RWPE2 (cell line): ENCODE measurements around the gene GLB1L.
"Not testable (repeated sequence)": the region's sequence is repeated elsewhere in the genome, so short reads cannot be mapped to it uniquely, and the experiment has no call there.

Experiments used
- ATAC-seq: fragments of 200-7000 bp; cut with Tn5 transposase; 3 replicates; pipeline ENCODE4 v1.9.1; 2021; ENCODE audit warnings: low read depth
- DNase-seq: peaks from one replicate; pipeline ENCODE4 v3.0.0-alpha.2; 2020; ENCODE audit warnings: low spot score
- H3K27ac ChIP-seq: fragments of 450-650 bp; 2 replicates; pipeline ENCODE4 v1.5.1; 2017; ENCODE audit warnings: mild to moderate bottlenecking; ENCODE audit not compliant: poor library complexity, severe bottlenecking
- H3K27me3 ChIP-seq: fragments of 250-450 bp; sonication (Bioruptor Pico); 2 replicates; pipeline ENCODE4 v1.5.1; 2021; ENCODE audit warnings: mild to moderate bottlenecking, moderate library complexity; ENCODE audit not compliant: insufficient read depth, poor library complexity, severe bottlenecking
- H3K36me3 ChIP-seq: fragments of 250-450 bp; sonication (Bioruptor Pico); 2 replicates; pipeline ENCODE4 v1.5.1; 2020; ENCODE audit warnings: low read depth, mild to moderate bottlenecking, moderate library complexity
- H3K4me1 ChIP-seq: fragments of 250-450 bp; sonication (Bioruptor Pico); 2 replicates; pipeline ENCODE4 v1.5.1; 2021; ENCODE audit warnings: mild to moderate bottlenecking, moderate library complexity; ENCODE audit not compliant: insufficient read depth, poor library complexity, severe bottlenecking
- H3K4me3 ChIP-seq: fragments of 250-450 bp; sonication (Bioruptor Pico); 2 replicates; pipeline ENCODE4 v1.5.1; 2021; ENCODE audit warnings: mild to moderate bottlenecking, moderate library complexity; ENCODE audit not compliant: severe bottlenecking
- H3K9me3 ChIP-seq: fragments of 250-450 bp; sonication (Bioruptor Pico); 2 replicates; pipeline ENCODE4 v1.5.1; 2021; ENCODE audit warnings: mild to moderate bottlenecking, moderate library complexity; ENCODE audit not compliant: severe bottlenecking
- CTCF ChIP-seq: fragments of 450-650 bp; IDR thresholded peaks from one replicate; pipeline ENCODE4 v1.5.1; 2017; ENCODE audit warnings: mild to moderate bottlenecking, moderate library complexity; ENCODE audit not compliant: poor library complexity, severe bottlenecking

The GLB1L gene

GRCh38 chr2:219289195-219289536 is 43.9 kb upstream of the GLB1L start:
- Histone ChIP-seq H3K27me3 (no peaks in the 10 kb centered on the region), H3K36me3 (peaks cover 13% of the 10 kb centered on the region), H3K9me3 (no peaks in the 10 kb centered on the region), H3K4me3 (no peak overlapping the region), H3K27ac (peak overlapping the region; percentile 79), H3K4me1 (peaks cover 27% of the 10 kb centered on the region)
- no peak for TF ChIP-seq CTCF
- DNase-seq: no peak
- ATAC-seq: no peak

- ATAC-seq (no peak), DNase-seq (no peak)
- H3K4me1 ChIP-seq: peaks cover 27% of the 10 kb centered on the region
- peak overlapping the region; percentile 79 for H3K27ac ChIP-seq
- peaks cover 13% of the 10 kb centered on the region for H3K36me3 ChIP-seq
- H3K4me3 ChIP-seq: no peak overlapping the region
- no peaks in the 10 kb centered on the region for H3K27me3 ChIP-seq
- H3K9me3 ChIP-seq: no peaks in the 10 kb centered on the region
- TF ChIP-seq CTCF: no peak
Observed at GRCh38 chr2:219287580-219288265, 42.5 kb upstream of the GLB1L start.

GRCh38 chr2:219287116-219287440 is 41.8 kb upstream of the GLB1L start:
- Histone ChIP-seq H3K4me1 (peaks cover 27% of the 10 kb centered on the region), H3K27ac (peak overlapping the region; percentile 79), H3K36me3 (peaks cover 17% of the 10 kb centered on the region)
- not testable (repeated sequence) for H3K9me3 ChIP-seq, H3K4me3 ChIP-seq, H3K27me3 ChIP-seq, DNase-seq, ATAC-seq

- no peaks in the 10 kb centered on the region for H3K9me3 ChIP-seq
- peak; percentile 66 for ATAC-seq
- DNase-seq: peak; percentile 93
- no peak overlapping the region for H3K4me3 ChIP-seq
- TF ChIP-seq CTCF: peak; percentile 16
- H3K4me1 ChIP-seq: peaks cover 27% of the 10 kb centered on the region
- peak overlapping the region; percentile 79 for H3K27ac ChIP-seq
- H3K27me3 ChIP-seq: no peaks in the 10 kb centered on the region
- peaks cover 22% of the 10 kb centered on the region for H3K36me3 ChIP-seq
Observed at GRCh38 chr2:219286436-219287115, 41.3 kb upstream of the GLB1L start.

GRCh38 chr2:219285894-219286425 is 40.7 kb upstream of the GLB1L start:
- H3K27ac ChIP-seq: peak overlapping the region; percentile 79
- no peak overlapping the region for H3K4me3 ChIP-seq
- DNase-seq (peak; percentile 84), ATAC-seq (peak; percentile 85)
- peaks cover 28% of the 10 kb centered on the region for H3K36me3 ChIP-seq
- no peaks in the 10 kb centered on the region for H3K9me3 ChIP-seq
- no peak for TF ChIP-seq CTCF
- H3K4me1 ChIP-seq: peaks cover 27% of the 10 kb centered on the region
- H3K27me3 ChIP-seq: no peaks in the 10 kb centered on the region
